ENCODE results near the gene TRIM71. TPM values are rescaled to one million over a fixed set of nuclear protein-coding genes. Genes with fewer than 3 reads are reported as not detected.

Gene TRIM71
- polyA plus RNA-seq, 3 donors: 0.02 to 0.33 (median 0.06) TPM

DNA sequence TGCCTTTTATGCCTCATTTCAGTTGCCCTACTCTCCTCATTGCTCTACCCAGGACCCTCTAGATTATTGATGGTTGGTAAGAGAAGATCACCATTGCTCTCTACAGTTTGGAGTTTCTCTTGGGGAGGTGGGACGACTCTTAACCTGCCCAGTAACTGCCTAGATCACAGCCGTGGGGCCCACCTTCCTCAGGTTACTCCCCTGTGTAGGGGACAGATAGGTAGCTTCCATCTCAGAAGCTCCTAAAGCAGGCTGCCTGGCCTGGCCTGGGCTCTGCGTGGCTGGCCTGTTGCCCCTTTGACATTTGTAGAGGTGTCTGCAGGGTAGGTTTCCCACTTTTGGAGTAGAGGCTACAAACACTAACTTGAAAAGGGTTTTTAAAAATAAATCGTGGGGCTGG, 42.7 kb downstream of the TRIM71 start:
- peaks cover 4% of the 10 kb centered on the region for H3K79me2 ChIP-seq (ENCODE audit: insufficient read depth, low read length)
- H3K4me3 ChIP-seq (replicated peaks in 1 of 3; ENCODE audit: low read depth in 2 of 3, low read length in 3 of 3): no peak overlapping the region
- H3K27ac ChIP-seq (ENCODE audit: low read depth in 1 of 2, low read length in 2 of 2): no peak overlapping the region
- WGBS (ENCODE audit: insufficient coverage): 84% methylated on average over 3 of the region's 4 CpGs
- no peak for DNase-seq
- no peak overlapping the region for H2AFZ ChIP-seq (ENCODE audit: insufficient read depth, low read depth, low read length, poor library complexity, severe bottlenecking)
- TF ChIP-seq, protein P1, sequence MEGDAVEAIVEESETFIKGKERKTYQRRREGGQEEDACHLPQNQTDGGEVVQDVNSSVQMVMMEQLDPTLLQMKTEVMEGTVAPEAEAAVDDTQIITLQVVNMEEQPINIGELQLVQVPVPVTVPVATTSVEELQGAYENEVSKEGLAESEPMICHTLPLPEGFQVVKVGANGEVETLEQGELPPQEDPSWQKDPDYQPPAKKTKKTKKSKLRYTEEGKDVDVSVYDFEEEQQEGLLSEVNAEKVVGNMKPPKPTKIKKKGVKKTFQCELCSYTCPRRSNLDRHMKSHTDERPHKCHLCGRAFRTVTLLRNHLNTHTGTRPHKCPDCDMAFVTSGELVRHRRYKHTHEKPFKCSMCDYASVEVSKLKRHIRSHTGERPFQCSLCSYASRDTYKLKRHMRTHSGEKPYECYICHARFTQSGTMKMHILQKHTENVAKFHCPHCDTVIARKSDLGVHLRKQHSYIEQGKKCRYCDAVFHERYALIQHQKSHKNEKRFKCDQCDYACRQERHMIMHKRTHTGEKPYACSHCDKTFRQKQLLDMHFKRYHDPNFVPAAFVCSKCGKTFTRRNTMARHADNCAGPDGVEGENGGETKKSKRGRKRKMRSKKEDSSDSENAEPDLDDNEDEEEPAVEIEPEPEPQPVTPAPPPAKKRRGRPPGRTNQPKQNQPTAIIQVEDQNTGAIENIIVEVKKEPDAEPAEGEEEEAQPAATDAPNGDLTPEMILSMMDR (IDR thresholded peaks at IDR 0.05): no peak
- peaks cover 6 to 17% of the 10 kb centered on the region in 2 donors for H3K4me1 ChIP-seq (ENCODE audit: control insufficient read depth in 1 of 2, insufficient read depth in 2 of 2, low read length in 2 of 2)
- intact Hi-C loops (cut with micrococcal nuclease): no loop called here
- no peaks in the 10 kb centered on the region for H3K9me3 ChIP-seq (replicated peaks in 1 of 2; ENCODE audit: control insufficient read depth in 1 of 2, insufficient read depth in 1 of 2, low read length in 2 of 2)
- Mint-ChIP-seq H3K27me3 (ENCODE audit: low read depth in 3 of 3) (peaks cover 0 to 1% (median 0%) of the 10 kb centered on the region in 3 donors), H3K36me3 (no peaks in the 10 kb centered on the region), H3K4me3 (no peak overlapping the region), H3K27ac (peak overlapping the region in 1 of 7 donors; percentile 68), H3K4me1 (peaks cover 21% of the 10 kb centered on the region), H3K9me3 (no peaks in the 10 kb centered on the region)
- H3K4me2 ChIP-seq (replicated peaks; ENCODE audit: extremely low read depth, low read length, poor library complexity, severe bottlenecking): no peak overlapping the region
- H3K27me3 ChIP-seq (ENCODE audit: control insufficient read depth in 2 of 2, insufficient read depth in 2 of 2, low read length in 2 of 2): no peaks in the 10 kb centered on the region
- H3K9ac ChIP-seq (ENCODE audit: insufficient read depth, low read length, poor library complexity, severe bottlenecking): no peak overlapping the region
- no peaks in the 10 kb centered on the region for H4K20me1 ChIP-seq (ENCODE audit: insufficient read depth, low read length)
- no peaks in the 10 kb centered on the region for H3K36me3 ChIP-seq (replicated peaks in 1 of 2; ENCODE audit: control insufficient read depth in 1 of 2, insufficient read depth in 2 of 2, low read length in 2 of 2)

GRCh38 chr3:32861681-32862080, 43.9 kb downstream of the TRIM71 start:
- Histone ChIP-seq H3K4me3 (replicated peaks in 1 of 3; ENCODE audit: low read depth in 2 of 3, low read length in 3 of 3) (no peak overlapping the region), H3K27ac (ENCODE audit: low read depth in 1 of 2, low read length in 2 of 2) (no peak overlapping the region), H3K4me1 (ENCODE audit: control insufficient read depth in 1 of 2, insufficient read depth in 2 of 2, low read length in 2 of 2) (peaks cover 6 to 17% of the 10 kb centered on the region in 2 donors), H3K9me3 (replicated peaks in 1 of 2; ENCODE audit: control insufficient read depth in 1 of 2, insufficient read depth in 1 of 2, low read length in 2 of 2) (no peaks in the 10 kb centered on the region), H4K20me1 (ENCODE audit: insufficient read depth, low read length) (no peaks in the 10 kb centered on the region), H3K36me3 (replicated peaks in 1 of 2; ENCODE audit: control insufficient read depth in 1 of 2, insufficient read depth in 2 of 2, low read length in 2 of 2) (no peaks in the 10 kb centered on the region), H2AFZ (ENCODE audit: insufficient read depth, low read depth, low read length, poor library complexity, severe bottlenecking) (no peak overlapping the region), H3K27me3 (ENCODE audit: control insufficient read depth in 2 of 2, insufficient read depth in 2 of 2, low read length in 2 of 2) (no peaks in the 10 kb centered on the region), H3K4me2 (replicated peaks; ENCODE audit: extremely low read depth, low read length, poor library complexity, severe bottlenecking) (no peak overlapping the region), H3K79me2 (ENCODE audit: insufficient read depth, low read length) (peaks cover 7% of the 10 kb centered on the region), H3K9ac (ENCODE audit: insufficient read depth, low read length, poor library complexity, severe bottlenecking) (no peak overlapping the region)
- H3K27me3 Mint-ChIP-seq (ENCODE audit: low read depth in 3 of 3): peaks cover 0 to 2% (median 1%) of the 10 kb centered on the region in 3 donors
- intact Hi-C loops (cut with micrococcal nuclease): no loop called here
- no peaks in the 10 kb centered on the region for H3K9me3 Mint-ChIP-seq
- no peaks in the 10 kb centered on the region for H3K36me3 Mint-ChIP-seq
- TF ChIP-seq, protein P1 (IDR thresholded peaks at IDR 0.05): no peak
- 100% methylated on average over 1 of the region's 5 CpGs for WGBS (ENCODE audit: insufficient coverage)
- H3K4me3 Mint-ChIP-seq: no peak overlapping the region
- H3K4me1 Mint-ChIP-seq: peaks cover 17% of the 10 kb centered on the region
- no peak for DNase-seq
- no peak overlapping the region for H3K27ac Mint-ChIP-seq

Data from CD14-positive monocyte (primary cell).